ENCODE results near the gene OR2L5. TPM values are rescaled to one million over a fixed set of nuclear protein-coding genes. Genes with fewer than 3 reads are reported as not detected.

Gene OR2L5
- total RNA-seq, 2 experiments from 2014 or later, result not detected

DNA sequence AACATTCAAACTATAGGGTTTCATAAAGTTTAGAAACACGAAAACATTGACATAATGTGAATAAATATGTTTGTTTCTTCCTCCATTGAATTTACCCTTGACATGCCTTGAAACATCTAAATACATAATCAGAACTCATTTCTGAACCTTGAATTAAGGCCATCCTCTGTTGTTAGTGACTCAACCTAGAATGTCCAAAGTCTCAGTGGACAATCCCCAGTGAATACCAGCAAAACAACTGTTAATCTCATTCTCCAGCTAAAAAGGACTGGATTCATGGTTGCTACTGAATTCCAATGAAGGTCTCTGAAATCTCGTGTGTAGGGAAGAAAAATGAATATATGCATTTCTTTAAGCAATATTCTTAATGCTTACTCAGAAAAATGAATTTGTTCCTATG lies 16.3 kb downstream of the OR2L5 start, which contains the start of gene OR2L2:
Gene OR2L2 (plus strand): TSS at position 301 of the 400 bp plus-strand sequence. CDS start 8,198 bp downstream, outside the sequence.
- H3K9me3 ChIP-seq (ENCODE audit: control insufficient read depth in 1 of 2, insufficient read depth in 1 of 2, low read length in 2 of 2), result peaks cover 12 to 14% of the 10 kb centered on the region in 2 experiments
- Mint-ChIP-seq H3K4me1 (ENCODE audit: low read depth) (no peaks in the 10 kb centered on the region), H3K36me3 (ENCODE audit: low read depth) (peaks cover 21% of the 10 kb centered on the region), H3K4me3 (no peak within 1 kb of the TSS), H3K27ac (no peak within 1 kb of the TSS), H3K9me3 (peaks cover 4% of the 10 kb centered on the region), H3K27me3 (no peaks in the 10 kb centered on the region)
- no peak for ATAC-seq (ENCODE audit: poor library complexity)
- no peaks in the 10 kb centered on the region for H3K36me3 ChIP-seq (ENCODE audit: insufficient read depth, low read length)
- CTCF ChIA-PET, result no interaction called here
- H3K27ac ChIP-seq (ENCODE audit: low read depth in 1 of 2, low read length in 2 of 2), result no peak within 1 kb of the TSS
- POLR2A ChIA-PET, result no interaction called here
- intact Hi-C loops (cut with DNase I, micrococcal nuclease), result no loop called here
- H3K4me1 ChIP-seq (ENCODE audit: insufficient read depth, low read length), result no peaks in the 10 kb centered on the region
- DNase-seq, result no peak
- H3K27me3 ChIP-seq (ENCODE audit: control insufficient read depth in 1 of 2, insufficient read depth in 2 of 2, low read length in 2 of 2), result no peaks in the 10 kb centered on the region
- TF ChIP-seq, protein P1, sequence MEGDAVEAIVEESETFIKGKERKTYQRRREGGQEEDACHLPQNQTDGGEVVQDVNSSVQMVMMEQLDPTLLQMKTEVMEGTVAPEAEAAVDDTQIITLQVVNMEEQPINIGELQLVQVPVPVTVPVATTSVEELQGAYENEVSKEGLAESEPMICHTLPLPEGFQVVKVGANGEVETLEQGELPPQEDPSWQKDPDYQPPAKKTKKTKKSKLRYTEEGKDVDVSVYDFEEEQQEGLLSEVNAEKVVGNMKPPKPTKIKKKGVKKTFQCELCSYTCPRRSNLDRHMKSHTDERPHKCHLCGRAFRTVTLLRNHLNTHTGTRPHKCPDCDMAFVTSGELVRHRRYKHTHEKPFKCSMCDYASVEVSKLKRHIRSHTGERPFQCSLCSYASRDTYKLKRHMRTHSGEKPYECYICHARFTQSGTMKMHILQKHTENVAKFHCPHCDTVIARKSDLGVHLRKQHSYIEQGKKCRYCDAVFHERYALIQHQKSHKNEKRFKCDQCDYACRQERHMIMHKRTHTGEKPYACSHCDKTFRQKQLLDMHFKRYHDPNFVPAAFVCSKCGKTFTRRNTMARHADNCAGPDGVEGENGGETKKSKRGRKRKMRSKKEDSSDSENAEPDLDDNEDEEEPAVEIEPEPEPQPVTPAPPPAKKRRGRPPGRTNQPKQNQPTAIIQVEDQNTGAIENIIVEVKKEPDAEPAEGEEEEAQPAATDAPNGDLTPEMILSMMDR (IDR thresholded peaks at IDR 0.05), result no peak
- no peak within 1 kb of the TSS for H3K4me3 ChIP-seq (ENCODE audit: low read length)

DNA sequence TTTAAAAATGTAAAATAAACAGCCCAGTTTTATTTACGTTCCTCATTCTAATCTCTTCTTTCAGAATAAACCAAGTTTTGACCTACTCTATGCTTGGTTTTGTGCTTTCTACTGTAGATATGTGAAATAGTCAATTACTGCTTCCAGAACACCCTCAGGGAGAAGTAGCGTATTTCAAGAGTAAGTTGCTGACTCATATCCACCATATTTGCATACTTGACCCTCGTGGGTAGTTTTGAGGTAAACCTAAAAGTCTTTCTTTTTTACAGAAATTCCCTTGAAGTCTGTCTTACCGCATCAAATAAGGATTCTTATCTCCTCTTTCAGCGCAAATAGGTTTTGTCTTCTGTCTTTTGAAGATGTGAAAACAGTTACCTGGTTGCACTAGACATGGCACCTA lies 31.7 kb downstream of the OR2L5 start:
- no peak overlapping the region for H3K27ac Mint-ChIP-seq
- TF ChIP-seq, protein P1 (IDR thresholded peaks at IDR 0.05), result no peak
- no peak overlapping the region for H3K4me3 ChIP-seq (ENCODE audit: low read length)
- no peaks in the 10 kb centered on the region for H3K27me3 ChIP-seq (ENCODE audit: control insufficient read depth in 1 of 2, insufficient read depth in 2 of 2, low read length in 2 of 2)
- H3K36me3 ChIP-seq (ENCODE audit: insufficient read depth, low read length), result no peaks in the 10 kb centered on the region
- peaks cover 0 to 11% of the 10 kb centered on the region in 2 experiments for H3K9me3 ChIP-seq (ENCODE audit: control insufficient read depth in 1 of 2, insufficient read depth in 1 of 2, low read length in 2 of 2)
- H3K4me1 ChIP-seq (ENCODE audit: insufficient read depth, low read length), result no peaks in the 10 kb centered on the region
- intact Hi-C loops (cut with DNase I, micrococcal nuclease), result no loop called here
- H3K27ac ChIP-seq (ENCODE audit: low read depth in 1 of 2, low read length in 2 of 2), result no peak overlapping the region
- no peak for DNase-seq
- H3K4me3 Mint-ChIP-seq, result no peak overlapping the region
- H3K4me1 Mint-ChIP-seq (ENCODE audit: low read depth), result no peaks in the 10 kb centered on the region
- no peaks in the 10 kb centered on the region for H3K27me3 Mint-ChIP-seq
- H3K9me3 Mint-ChIP-seq, result peaks cover 18% of the 10 kb centered on the region
- ChIA-PET POLR2A (no interaction called here), CTCF (no interaction called here)
- ATAC-seq (ENCODE audit: poor library complexity), result no peak
- no peaks in the 10 kb centered on the region for H3K36me3 Mint-ChIP-seq (ENCODE audit: low read depth)

DNA sequence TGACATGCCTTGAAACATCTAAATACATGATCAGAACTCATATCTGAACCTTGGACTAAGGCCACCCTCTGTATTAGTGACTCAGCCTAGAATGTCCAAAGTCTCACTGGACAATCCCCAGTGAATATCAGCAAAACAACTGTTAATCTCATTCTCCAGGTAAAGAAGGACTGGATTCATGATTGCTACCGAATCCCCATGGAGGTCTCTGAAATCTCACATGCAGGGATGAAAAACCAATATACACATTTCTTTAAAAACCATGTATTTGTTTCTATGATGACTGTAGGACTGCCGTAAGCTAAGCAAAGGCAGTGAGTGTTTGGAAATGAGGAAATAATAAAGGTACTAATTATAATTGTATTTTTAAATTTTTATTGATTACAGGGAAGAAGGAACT lies 33.1 kb downstream of the OR2L5 start, which contains the start of gene OR2L3:
Gene OR2L3 (plus strand): TSS at position 301 of the 400 bp plus-strand sequence. CDS start 13,846 bp downstream, outside the sequence.
- intact Hi-C loops (cut with DNase I, micrococcal nuclease), result no loop called here

More for the DNA sequence above, 33.1 kb downstream of the OR2L5 start, which contains the start of gene OR2L3:
- Histone ChIP-seq H3K36me3 (ENCODE audit: insufficient read depth, low read length) (no peaks in the 10 kb centered on the region), H3K4me1 (ENCODE audit: insufficient read depth, low read length) (no peaks in the 10 kb centered on the region), H3K9me3 (ENCODE audit: control insufficient read depth in 1 of 2, insufficient read depth in 1 of 2, low read length in 2 of 2) (peaks cover 0 to 11% of the 10 kb centered on the region in 2 experiments), H3K27me3 (ENCODE audit: control insufficient read depth in 1 of 2, insufficient read depth in 2 of 2, low read length in 2 of 2) (no peaks in the 10 kb centered on the region), H3K27ac (ENCODE audit: low read depth in 1 of 2, low read length in 2 of 2) (no peak within 1 kb of the TSS), H3K4me3 (ENCODE audit: low read length) (no peak within 1 kb of the TSS)
- Mint-ChIP-seq H3K4me3 (no peak within 1 kb of the TSS), H3K27me3 (no peaks in the 10 kb centered on the region), H3K36me3 (ENCODE audit: low read depth) (no peaks in the 10 kb centered on the region), H3K9me3 (peaks cover 14% of the 10 kb centered on the region), H3K27ac (no peak within 1 kb of the TSS), H3K4me1 (ENCODE audit: low read depth) (no peaks in the 10 kb centered on the region)
- ChIA-PET CTCF (no interaction called here), POLR2A (no interaction called here)
- DNase-seq, result no peak
- TF ChIP-seq, protein P1 (IDR thresholded peaks at IDR 0.05), result no peak
- no peak for ATAC-seq (ENCODE audit: poor library complexity)

Data from CD4-positive, alpha-beta T cell (primary cell).